WTC11 (cell line): ENCODE data around the gene ITPKC. TPM values are rescaled to one million over a fixed set of nuclear protein-coding genes. Genes with fewer than 3 reads are reported as not detected.

Source experiments
- ATAC-seq: fragments of 200-7000 bp; cut with Tn5 transposase; 2 replicates; pipeline ENCODE4 v1.10.0; 2021; ENCODE audit warnings: mild to moderate bottlenecking, moderate library complexity
- CTCF ChIA-PET: fragments of 300-600 bp; sonication (Branson Sonifier 250); formaldehyde crosslinking; loops from one replicate; lab custom pipeline; 2021; ENCODE audit warnings: antibody characterized with exemption; lab: Charles Lee
- POLR2A ChIA-PET: fragments of 350-600 bp; sonication (Branson Sonifier 250); formaldehyde crosslinking; loops from one replicate; lab custom pipeline; 2021; ENCODE audit warnings: antibody characterized with exemption; lab: Charles Lee
- DNase-seq: peaks from one replicate; pipeline ENCODE4 v3.0.0; 2021; ENCODE audit warnings: low spot score
- H3K27ac Mint-ChIP-seq: 2 replicates; pipeline ENCODE4 v1.8.0; 2021; ENCODE audit warnings: mixed read lengths
- H3K27me3 Mint-ChIP-seq: 2 replicates; pipeline ENCODE4 v1.8.0; 2021; ENCODE audit warnings: low read depth, mild to moderate bottlenecking, moderate library complexity, mixed read lengths
- H3K36me3 Mint-ChIP-seq: 2 replicates; pipeline ENCODE4 v1.8.0; 2021; ENCODE audit warnings: mixed read lengths
- H3K4me1 Mint-ChIP-seq: 2 replicates; pipeline ENCODE4 v1.8.0; 2022; ENCODE audit warnings: mixed read lengths
- H3K4me3 Mint-ChIP-seq: 2 replicates; pipeline ENCODE4 v1.8.0; 2021; ENCODE audit warnings: mild to moderate bottlenecking, moderate library complexity, mixed read lengths
- H3K9me3 Mint-ChIP-seq: 2 replicates; pipeline ENCODE4 v1.8.0; 2021; ENCODE audit warnings: mixed read lengths
- GABPB1 ChIP-seq: sonication (generic); formaldehyde crosslinking; IDR thresholded peaks from 2 replicates; pipeline ENCODE4 v1.8.1; 2023; ENCODE audit warnings: mild to moderate bottlenecking, missing genetic modification reagents
- MYBL2 ChIP-seq: sonication (generic); formaldehyde crosslinking; IDR thresholded peaks from 2 replicates; pipeline ENCODE4 v1.8.1; 2023; ENCODE audit warnings: mild to moderate bottlenecking, moderate library complexity, missing genetic modification reagents
- NR2C2 ChIP-seq: sonication (generic); formaldehyde crosslinking; IDR thresholded peaks from 2 replicates; pipeline ENCODE4 v1.8.0; 2022; ENCODE audit warnings: mild to moderate bottlenecking, missing genetic modification reagents
- OVOL2 ChIP-seq: fragments of 250-450 bp; sonication (Bioruptor Pico); IDR thresholded peaks from 2 replicates; pipeline ENCODE4 v1.9.0; 2021; ENCODE audit warnings: mild to moderate bottlenecking, borderline replicate concordance
- SMAD4 ChIP-seq: sonication (generic); formaldehyde crosslinking; IDR thresholded peaks from 2 replicates; pipeline ENCODE4 v1.8.0; 2022; ENCODE audit warnings: mild to moderate bottlenecking, missing genetic modification reagents
- ZBTB21 ChIP-seq: sonication (generic); formaldehyde crosslinking; IDR thresholded peaks from 2 replicates; pipeline ENCODE4 v1.8.1; 2023; ENCODE audit warnings: mild to moderate bottlenecking, missing genetic modification reagents, borderline replicate concordance
- ZNF138 ChIP-seq: sonication (generic); formaldehyde crosslinking; conservative IDR thresholded peaks from 2 replicates; pipeline ENCODE4 v1.8.1; 2022; ENCODE audit warnings: mild to moderate bottlenecking, moderate library complexity, missing genetic modification reagents
- ZNF281 ChIP-seq: sonication (generic); formaldehyde crosslinking; IDR thresholded peaks from 2 replicates; pipeline ENCODE4 v1.8.0; 2023; ENCODE audit warnings: mild to moderate bottlenecking, missing genetic modification reagents
- ZNF396 ChIP-seq: fragments of 250-450 bp; sonication (Bioruptor Pico); IDR thresholded peaks from 2 replicates; pipeline ENCODE4 v1.8.0; 2021; ENCODE audit warnings: mild to moderate bottlenecking, moderate library complexity, borderline replicate concordance
- ZNF671 ChIP-seq: fragments of 250-450 bp; sonication (Bioruptor Pico); IDR thresholded peaks from 2 replicates; pipeline ENCODE4 v1.8.0; 2021; ENCODE audit warnings: mild to moderate bottlenecking
- total RNA-seq: library from RNA; stranded (reverse); gene quantifications from 3 replicates; pipeline ENCODE4 v1.2.3, GENCODE V29; 2021
- TF ChIP-seq, protein P1 (sequence below): sonication (generic); formaldehyde crosslinking; IDR thresholded peaks from 2 replicates; pipeline ENCODE4 v1.8.1; 2022; ENCODE audit warnings: low read depth, mild to moderate bottlenecking, moderate library complexity, missing genetic modification reagents, borderline replicate concordance
- TF ChIP-seq, protein P2 (sequence below): sonication (generic); formaldehyde crosslinking; IDR thresholded peaks from 2 replicates; pipeline ENCODE4 v1.8.0; 2023; ENCODE audit warnings: missing genetic modification reagents
- TF ChIP-seq, protein P3 (sequence below): sonication (generic); formaldehyde crosslinking; IDR thresholded peaks from 2 replicates; pipeline ENCODE4 v1.8.0; 2022; ENCODE audit warnings: mild to moderate bottlenecking, missing genetic modification reagents
- TF ChIP-seq, protein P4 (sequence below): sonication (generic); formaldehyde crosslinking; IDR thresholded peaks from 2 replicates; pipeline ENCODE4 v1.8.0; 2023; ENCODE audit warnings: missing genetic modification reagents, mild to moderate bottlenecking, borderline replicate concordance
- TF ChIP-seq, protein P5 (sequence below): sonication (generic); formaldehyde crosslinking; IDR thresholded peaks from 2 replicates; pipeline ENCODE4 v1.8.1; 2023; ENCODE audit warnings: mild to moderate bottlenecking, missing genetic modification reagents, moderate library complexity

The ITPKC gene
- total RNA-seq, 1 experiment from 2014 or later: 13.8 TPM

DNA sequence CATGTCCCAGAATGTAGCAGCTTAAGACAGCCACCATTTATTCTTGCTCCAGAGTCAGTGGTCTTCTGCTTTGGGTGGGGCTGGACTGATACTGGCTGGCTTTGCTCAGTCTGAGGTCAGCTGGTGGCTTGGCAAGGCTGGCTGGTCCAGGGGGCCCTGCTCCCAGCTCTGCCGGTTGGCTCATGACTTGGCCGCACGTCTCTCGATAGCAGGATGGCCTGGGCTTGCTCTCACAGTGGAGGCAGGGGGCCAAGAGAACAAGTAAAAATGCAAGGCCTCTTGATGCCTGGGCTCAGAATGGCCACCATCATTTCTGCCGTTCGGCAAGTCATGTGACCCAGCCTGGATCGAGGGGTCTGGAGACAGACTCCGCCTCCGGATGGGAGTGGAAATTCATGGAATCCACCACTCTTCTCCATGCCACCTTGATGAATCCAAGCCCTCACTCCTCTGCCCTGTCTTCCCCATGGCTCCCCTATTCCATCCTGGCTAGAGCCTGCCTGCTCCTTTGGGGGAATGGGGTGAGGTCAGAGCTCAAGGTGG is 20.3 kb downstream of the ITPKC start:
- DNase-seq: no peak
- Mint-ChIP-seq H3K27me3 (no peaks in the 10 kb centered on the region), H3K27ac (no peak overlapping the region), H3K36me3 (peaks cover 47% of the 10 kb centered on the region), H3K9me3 (no peaks in the 10 kb centered on the region), H3K4me3 (no peak overlapping the region), H3K4me1 (peaks cover 5% of the 10 kb centered on the region)
- TF ChIP-seq ZBTB21 (CRISPR knock-in tag): no peak
- TF ChIP-seq, protein P1, sequence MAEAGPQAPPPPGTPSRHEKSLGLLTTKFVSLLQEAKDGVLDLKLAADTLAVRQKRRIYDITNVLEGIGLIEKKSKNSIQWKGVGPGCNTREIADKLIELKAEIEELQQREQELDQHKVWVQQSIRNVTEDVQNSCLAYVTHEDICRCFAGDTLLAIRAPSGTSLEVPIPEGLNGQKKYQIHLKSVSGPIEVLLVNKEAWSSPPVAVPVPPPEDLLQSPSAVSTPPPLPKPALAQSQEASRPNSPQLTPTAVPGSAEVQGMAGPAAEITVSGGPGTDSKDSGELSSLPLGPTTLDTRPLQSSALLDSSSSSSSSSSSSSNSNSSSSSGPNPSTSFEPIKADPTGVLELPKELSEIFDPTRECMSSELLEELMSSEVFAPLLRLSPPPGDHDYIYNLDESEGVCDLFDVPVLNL (CRISPR knock-in tag): no peak
- no peak for TF ChIP-seq ZNF281 (CRISPR knock-in tag)
- TF ChIP-seq, protein P2, sequence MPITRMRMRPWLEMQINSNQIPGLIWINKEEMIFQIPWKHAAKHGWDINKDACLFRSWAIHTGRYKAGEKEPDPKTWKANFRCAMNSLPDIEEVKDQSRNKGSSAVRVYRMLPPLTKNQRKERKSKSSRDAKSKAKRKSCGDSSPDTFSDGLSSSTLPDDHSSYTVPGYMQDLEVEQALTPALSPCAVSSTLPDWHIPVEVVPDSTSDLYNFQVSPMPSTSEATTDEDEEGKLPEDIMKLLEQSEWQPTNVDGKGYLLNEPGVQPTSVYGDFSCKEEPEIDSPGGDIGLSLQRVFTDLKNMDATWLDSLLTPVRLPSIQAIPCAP (CRISPR knock-in tag): no peak
- TF ChIP-seq SMAD4 (CRISPR knock-in tag): no peak
- no peak for TF ChIP-seq NR2C2 (CRISPR knock-in tag)
- TF ChIP-seq, protein P3, sequence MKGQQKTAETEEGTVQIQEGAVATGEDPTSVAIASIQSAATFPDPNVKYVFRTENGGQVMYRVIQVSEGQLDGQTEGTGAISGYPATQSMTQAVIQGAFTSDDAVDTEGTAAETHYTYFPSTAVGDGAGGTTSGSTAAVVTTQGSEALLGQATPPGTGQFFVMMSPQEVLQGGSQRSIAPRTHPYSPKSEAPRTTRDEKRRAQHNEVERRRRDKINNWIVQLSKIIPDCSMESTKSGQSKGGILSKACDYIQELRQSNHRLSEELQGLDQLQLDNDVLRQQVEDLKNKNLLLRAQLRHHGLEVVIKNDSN: peak; percentile 42; the same call in 1 of the 2 replicates
- no peak for TF ChIP-seq ZNF138 (CRISPR knock-in tag)
- TF ChIP-seq MYBL2 (CRISPR knock-in tag): no peak
- TF ChIP-seq, protein P4, sequence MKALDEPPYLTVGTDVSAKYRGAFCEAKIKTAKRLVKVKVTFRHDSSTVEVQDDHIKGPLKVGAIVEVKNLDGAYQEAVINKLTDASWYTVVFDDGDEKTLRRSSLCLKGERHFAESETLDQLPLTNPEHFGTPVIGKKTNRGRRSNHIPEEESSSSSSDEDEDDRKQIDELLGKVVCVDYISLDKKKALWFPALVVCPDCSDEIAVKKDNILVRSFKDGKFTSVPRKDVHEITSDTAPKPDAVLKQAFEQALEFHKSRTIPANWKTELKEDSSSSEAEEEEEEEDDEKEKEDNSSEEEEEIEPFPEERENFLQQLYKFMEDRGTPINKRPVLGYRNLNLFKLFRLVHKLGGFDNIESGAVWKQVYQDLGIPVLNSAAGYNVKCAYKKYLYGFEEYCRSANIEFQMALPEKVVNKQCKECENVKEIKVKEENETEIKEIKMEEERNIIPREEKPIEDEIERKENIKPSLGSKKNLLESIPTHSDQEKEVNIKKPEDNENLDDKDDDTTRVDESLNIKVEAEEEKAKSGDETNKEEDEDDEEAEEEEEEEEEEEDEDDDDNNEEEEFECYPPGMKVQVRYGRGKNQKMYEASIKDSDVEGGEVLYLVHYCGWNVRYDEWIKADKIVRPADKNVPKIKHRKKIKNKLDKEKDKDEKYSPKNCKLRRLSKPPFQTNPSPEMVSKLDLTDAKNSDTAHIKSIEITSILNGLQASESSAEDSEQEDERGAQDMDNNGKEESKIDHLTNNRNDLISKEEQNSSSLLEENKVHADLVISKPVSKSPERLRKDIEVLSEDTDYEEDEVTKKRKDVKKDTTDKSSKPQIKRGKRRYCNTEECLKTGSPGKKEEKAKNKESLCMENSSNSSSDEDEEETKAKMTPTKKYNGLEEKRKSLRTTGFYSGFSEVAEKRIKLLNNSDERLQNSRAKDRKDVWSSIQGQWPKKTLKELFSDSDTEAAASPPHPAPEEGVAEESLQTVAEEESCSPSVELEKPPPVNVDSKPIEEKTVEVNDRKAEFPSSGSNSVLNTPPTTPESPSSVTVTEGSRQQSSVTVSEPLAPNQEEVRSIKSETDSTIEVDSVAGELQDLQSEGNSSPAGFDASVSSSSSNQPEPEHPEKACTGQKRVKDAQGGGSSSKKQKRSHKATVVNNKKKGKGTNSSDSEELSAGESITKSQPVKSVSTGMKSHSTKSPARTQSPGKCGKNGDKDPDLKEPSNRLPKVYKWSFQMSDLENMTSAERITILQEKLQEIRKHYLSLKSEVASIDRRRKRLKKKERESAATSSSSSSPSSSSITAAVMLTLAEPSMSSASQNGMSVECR: no peak
- TF ChIP-seq, protein P5, sequence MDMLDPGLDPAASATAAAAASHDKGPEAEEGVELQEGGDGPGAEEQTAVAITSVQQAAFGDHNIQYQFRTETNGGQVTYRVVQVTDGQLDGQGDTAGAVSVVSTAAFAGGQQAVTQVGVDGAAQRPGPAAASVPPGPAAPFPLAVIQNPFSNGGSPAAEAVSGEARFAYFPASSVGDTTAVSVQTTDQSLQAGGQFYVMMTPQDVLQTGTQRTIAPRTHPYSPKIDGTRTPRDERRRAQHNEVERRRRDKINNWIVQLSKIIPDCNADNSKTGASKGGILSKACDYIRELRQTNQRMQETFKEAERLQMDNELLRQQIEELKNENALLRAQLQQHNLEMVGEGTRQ: peak; percentile 58; the same call in 1 of the 2 replicates
- TF ChIP-seq GABPB1 (CRISPR knock-in tag): no peak
- no peak for TF ChIP-seq ZNF396 (CRISPR knock-in tag)
- TF ChIP-seq OVOL2: no peak
- no peak for TF ChIP-seq ZNF671
- ChIA-PET CTCF (no interaction called here), POLR2A (no interaction called here)
- no peak for ATAC-seq
